Medulla oblongata (tissue), 1 donor: Measurements from ENCODE around the gene LDLRAD4.
A peak's percentile ranks its signal among the peaks of the same experiment; 100 is the strongest.
"Not testable (repeated sequence)": the region's sequence is repeated elsewhere in the genome, so short reads cannot be mapped to it uniquely, and the experiment has no call there.

Experiments
- DNase-seq: peaks from one replicate; pipeline ENCODE4 v3.0.0-alpha.2; 2015; ENCODE audit errors: extremely low spot score

The LDLRAD4 gene

DNA sequence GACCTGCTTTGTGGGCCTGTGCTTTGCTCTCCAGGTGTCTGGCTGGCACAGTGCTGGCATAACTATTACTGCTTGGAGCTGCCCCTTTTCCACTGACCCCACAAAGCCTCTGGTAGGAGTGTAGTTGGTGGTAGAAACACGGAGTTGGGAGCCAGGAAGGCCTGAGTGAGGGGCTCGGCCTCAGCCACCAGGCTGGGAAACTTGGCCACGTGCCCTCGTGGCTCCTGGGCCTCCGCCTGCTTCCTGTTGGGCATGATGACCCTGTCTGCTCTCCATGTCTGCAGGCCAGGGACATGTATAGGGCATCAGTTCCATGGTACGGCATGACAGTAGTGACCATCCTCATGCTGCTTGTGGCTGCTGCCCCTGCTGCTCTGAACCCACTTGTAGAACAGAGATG is 266.6 kb downstream of the LDLRAD4 start:
- no peak for DNase-seq

DNA sequence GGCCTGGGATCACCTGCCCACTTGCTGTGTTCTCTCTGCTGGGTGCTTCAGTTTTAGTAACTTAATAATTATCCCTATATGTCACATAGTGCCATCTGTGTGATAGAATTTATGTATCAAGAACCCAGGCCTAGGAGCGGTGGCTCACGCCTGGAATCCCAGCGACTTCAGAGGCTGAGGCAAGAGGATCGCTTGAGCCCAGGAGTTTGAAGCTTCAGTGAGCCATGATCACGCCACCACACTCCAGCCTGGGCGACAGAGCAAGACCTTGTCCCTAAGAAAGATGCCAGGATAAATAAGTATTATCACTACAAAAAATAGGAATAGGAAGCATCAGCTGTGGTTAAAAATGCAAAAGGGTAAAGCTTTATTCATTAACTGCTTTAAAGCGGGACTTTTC is 267.0 kb downstream of the LDLRAD4 start:
- DNase-seq, result no peak

DNA sequence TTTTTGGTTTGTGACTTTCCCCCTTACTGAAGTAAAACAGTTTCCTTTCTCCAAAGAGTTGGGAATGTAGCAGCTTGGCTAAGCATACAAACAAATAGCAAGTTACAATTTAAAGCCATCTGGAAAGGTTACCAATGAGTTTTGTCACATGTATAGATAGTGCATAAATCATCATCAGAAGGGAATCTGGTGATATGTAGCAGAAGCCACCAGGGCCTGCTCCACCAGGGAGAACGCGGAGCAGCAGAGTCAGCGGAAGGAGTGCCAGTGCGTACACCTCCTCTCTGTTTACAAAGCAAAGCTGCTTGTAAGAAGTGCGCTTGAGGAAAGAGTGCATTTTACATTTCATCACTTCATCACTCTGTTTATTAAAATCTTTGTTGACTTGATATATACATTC is 267.7 kb downstream of the LDLRAD4 start:
- DNase-seq, result no peak

DNA sequence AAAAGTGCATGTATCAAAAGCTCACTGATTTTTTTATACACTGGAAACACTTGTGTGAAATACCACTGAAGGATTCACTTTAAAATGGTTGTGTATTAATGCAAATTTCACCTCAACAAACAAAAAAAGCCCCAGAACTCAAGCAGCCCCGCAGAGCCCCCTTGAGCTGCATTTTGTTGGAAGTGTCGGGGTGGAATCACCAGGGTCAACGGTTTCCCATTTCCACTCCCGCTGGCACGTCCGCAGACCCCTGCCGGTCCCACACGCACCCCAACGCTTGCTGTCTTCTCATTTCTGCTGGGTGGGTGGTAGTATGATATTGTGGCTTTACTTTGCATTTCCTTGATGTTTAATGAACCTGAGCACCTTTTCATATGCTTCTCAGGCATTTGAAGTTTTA is 268.1 kb downstream of the LDLRAD4 start:
- DNase-seq, result no peak

DNA sequence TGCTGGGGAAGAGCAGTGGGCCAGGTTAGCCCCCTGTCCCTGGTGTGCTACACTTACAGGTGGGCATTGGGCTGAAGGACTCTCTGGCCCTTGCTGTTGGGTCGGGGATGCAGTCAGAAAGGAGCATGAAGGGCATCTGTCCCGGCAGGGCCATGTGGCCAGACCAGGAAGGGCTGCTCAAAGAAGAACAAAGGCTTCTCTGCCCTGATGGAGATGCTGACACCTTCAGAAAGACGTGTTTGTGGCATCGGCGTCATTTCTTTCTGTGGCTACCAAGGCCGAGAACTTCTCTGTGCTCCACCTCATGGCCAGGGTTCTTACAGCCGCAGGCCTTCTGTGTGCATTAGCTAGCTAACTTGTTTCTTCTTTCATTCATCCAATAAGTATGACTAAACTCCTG is 268.7 kb downstream of the LDLRAD4 start:
- DNase-seq, result no peak

DNA sequence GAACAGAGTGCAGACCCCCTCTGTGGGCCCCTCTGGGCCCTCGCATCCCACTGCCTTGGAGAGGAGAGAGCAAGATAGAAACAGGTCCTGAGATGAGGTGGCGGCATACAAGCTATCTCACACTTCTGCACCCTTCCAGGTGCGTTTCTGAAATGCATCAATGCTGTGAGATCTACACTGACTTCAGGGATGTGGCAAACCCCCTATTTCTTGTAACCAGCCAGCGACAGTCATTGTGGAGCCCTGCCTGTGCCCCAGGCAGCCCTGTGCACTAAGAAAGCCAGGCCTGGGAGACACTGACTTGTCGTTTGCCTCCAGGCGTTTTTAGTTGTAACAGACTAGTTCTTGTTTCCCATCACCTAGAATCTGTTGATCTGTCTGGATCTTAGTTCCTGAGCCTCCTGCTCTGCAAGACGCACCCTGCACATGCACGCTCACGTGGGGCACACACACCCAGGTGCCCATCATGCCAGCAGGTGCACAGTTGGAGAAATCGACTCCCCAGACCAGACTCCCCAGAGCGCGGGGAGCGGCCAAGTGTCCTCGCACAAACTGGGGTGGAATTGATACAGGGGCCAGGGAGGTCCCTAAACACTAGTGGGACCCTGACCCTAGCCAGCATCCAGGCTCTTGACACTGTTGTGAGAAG is 269.8 kb downstream of the LDLRAD4 start:
- no peak for DNase-seq

DNA sequence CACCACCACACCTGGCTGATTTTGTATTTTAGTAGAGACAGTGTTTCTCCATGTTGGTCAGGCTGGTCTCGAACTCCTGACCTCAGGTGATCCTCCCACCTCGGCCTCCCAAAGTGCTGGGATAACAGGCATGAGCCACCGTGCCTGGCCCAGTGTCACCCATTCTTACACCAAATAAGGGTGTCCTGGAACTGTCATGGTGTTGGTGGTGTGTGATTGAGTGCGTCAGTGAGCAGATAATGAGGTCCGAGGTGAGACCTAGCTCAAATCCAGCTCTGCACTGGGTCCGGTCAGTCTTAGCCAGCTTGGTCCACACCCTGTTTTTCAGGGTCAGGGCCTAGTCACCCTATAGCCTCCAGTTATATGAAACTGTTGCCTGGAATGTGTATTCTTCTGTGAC is 270.7 kb downstream of the LDLRAD4 start:
- DNase-seq, result not testable (repeated sequence)

DNA sequence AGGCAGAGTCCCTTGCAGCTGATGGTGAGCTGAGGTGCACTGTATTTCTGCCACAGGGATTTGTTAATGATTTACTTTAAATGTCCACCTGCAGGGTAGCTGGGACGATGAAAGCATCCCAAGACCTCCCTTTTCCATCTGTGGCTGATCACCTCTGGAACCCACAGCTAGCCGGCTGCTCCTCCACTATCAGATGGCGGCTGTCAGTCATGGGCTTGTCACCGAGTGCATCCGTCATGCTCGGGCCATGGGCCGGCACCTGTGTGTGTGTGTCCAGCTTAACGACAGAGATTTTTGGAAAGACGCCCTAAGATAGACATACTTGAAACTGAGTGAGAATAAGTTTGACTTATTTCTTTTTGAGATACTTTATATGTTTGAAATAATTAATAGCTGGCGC is 272.6 kb downstream of the LDLRAD4 start:
- no peak for DNase-seq

DNA sequence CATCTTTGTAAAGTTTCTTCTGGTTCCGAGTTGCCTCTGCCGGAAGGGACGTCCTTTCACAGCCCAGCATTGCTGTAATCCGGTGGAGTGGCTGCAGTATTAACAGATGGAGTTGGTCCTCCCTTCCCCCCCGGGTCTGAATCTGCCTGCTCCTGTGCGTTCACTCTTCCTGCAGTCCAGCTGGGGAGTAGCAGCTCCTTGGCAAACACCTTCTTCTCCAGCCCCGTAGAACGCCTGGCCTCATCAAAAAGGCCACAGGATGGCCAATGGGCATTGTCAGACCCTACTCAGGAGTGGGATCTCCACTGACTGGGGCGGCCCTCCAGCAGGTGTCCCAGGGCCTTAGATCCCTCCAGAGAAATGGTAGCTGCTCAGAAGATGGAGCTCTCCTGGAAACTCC is 273.8 kb downstream of the LDLRAD4 start:
- DNase-seq, result no peak

DNA sequence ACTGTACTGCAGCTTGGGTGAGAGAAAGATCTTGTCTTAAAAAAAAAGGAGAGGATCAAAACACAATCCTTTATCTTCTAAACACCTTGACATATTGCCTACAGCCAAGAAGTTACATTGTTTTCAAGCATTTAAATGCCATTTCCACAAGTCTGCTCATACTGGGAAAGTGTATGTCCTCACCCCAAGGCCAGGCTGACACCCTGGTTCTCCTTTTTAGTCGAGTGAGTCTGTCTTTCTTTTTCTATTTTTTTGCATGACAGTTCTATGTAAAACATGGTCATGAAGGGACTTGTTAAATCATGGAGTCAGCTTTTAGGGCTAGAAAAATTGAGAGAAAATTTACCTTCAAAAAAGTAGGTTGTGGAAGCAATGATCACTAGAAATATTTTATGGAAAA is 274.5 kb downstream of the LDLRAD4 start:
- no peak for DNase-seq

DNA sequence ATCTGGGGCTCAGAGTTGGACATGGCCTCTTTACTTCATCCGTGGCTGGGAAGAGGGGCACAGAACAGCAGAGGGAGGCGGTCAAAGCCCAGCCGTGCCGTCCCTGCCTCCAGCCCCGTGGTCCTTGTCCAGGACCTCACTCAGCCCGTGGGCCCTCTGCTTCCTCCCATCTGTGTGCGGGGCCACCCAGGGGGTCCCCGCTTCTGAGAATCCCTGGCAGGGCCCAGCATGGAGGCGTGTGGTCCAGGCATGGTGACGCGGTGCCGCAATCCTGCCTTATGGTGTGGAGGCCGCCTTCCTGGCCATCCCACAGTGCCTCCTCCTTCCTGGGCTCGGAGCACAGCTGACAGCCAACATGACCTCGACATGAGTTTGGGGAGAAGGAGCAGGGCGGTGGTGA is 275.2 kb downstream of the LDLRAD4 start:
- no peak for DNase-seq

DNA sequence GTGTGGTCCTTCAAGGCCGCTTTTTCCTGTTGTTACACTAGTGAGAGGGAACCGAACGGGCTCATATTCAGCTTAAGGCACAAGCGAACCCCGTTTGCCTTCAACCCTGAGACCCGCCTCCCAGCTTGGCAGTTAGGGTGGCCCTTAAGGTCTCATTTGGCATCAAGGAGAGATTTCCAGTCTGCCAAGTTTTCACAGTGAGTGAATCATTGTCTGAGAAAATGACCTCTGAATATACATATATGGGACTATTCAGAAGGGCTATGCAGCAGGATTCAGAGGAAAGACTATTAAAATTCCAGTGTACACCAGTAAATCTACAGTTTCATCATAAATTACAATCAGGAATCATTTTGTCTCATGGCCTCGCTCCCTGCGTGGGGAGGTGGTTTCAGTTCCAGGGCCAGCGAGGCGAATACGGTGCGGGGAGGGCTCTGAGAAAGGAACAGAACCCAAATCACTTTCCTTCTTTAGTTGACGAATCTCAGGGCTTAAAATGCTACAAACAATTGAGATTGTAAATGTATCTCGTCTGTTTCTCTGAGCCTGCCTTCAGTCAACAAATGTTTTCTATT is 276.4 kb downstream of the LDLRAD4 start:
- DNase-seq, result no peak

DNA sequence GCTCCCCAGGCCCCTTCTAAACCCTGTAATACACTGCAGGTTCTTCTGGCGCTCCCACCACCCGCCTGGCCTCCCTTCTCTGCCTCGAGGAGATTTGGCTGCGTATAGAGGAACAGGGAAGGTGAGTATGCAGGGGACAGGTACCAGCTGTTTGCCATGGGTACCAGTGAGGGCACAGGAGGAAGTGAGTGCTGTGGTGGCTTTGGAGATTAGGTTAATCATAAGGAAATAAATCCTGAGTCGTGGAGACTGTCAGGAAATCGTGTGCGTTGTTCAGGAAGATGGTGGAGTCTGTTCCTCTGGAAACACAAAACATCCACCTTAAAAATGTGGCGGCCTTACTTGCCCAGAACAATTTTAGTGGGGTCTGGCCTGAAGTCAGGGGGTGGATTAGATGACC is 277.4 kb downstream of the LDLRAD4 start:
- no peak for DNase-seq

DNA sequence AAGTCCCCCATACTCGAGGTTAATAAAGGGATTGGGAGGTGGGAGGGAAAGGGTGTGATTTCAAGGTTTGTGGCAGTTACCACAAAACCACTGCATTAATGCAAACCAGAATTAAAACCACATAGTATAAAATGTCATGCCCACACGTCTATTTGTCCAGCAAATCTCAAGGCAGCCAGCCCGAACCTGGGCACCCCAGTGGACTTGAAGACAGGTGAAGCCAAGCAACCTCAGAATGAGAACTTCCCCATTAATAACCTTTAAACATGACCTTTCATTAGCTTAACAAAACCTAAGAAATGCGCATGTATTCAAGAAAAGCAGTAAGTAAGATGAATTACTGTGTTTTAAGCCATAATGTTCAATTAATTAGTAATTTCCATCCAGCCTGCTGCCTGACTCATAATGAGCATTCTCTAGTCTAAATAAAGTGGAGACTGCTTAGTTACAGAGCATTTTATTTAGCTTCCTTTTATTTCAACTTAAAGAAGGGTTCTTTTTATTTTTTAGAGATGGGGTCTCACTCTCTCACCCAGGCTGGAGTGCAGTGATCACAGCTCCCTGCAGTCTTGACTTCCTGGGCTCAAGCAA is 278.2 kb downstream of the LDLRAD4 start:
- no peak for DNase-seq

DNA sequence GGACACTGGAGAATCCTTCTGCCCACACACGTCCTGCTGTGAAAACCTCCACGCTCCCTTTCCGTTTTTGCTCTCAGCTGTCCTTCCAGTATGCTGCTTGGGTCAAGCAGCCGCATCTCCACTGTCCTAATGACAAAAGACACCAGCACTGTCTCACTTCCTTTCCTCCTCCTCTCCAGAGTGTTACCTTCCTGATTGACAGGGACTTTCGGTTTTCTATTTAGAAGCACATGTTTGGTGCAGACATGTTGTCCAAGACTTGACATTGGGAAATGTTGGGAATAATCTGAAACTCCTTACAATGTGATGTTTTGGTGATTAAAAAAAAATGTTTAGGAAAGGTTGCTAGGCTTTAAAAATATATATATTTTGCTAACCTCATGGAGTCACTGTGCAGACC is 281.2 kb downstream of the LDLRAD4 start:
- no peak for DNase-seq

DNA sequence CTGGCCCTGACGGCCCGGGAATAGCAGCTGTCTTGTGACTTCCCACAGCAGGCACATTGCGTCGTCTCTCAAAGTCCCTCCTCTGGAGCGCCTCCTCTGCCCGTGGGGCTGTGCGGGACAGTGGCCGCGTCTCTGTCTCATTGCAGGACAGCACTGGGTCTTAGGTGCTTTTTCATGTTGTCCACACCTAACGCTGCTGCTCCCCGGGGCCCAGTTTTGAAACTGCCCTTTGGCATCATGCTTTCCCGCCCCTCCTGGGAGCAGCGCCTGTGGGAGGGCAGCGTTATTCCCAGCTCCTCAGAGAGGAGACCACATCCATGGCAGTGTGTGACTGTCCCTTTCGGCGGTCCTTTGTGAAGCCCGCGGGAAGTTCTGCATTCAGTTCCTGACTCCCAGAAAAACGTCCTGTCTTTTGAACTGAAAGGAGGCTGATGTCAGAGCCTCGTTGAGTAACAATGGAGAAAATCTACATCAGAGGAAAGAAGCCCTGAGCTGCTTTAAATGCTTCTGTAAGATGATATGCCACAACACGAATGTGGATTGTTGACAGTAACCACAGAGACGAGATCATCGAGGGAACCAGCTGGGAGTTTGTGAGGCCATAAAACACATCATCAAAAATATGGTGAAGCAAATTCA is 281.8 kb downstream of the LDLRAD4 start:
- DNase-seq, result peak; percentile 61

DNA sequence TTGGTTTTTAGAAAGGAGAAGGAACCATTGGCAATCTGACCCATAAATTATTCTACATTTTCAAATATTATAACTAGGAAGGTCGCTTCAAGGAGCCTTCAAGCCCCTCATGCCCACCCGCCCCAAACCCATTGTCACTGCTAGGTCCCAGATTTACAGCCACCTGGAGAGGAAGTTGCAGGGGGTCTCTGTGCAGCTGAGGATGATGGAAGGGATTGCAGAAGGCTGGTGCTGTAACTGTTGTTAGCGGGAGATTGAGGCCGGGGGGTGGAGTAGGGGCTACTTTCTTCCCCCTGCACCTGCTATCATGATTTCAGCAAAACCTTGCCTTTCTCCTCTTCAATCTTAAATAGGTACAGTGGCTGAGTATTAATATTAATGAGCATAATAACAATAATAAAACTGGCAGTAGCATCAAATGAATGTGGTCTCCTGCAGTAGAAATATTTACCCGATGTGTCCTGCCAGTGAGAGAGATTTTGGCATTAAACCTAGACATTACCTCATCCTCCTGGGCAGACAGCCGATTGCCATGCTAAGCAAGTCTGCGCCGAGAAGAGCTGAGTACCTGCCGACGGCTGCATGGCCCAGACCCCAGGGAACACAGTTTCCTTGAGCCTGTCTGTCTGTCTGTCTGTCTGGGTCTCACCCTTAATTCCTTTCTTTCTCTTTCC is 282.4 kb downstream of the LDLRAD4 start:
- peak; percentile 77 for DNase-seq

DNA sequence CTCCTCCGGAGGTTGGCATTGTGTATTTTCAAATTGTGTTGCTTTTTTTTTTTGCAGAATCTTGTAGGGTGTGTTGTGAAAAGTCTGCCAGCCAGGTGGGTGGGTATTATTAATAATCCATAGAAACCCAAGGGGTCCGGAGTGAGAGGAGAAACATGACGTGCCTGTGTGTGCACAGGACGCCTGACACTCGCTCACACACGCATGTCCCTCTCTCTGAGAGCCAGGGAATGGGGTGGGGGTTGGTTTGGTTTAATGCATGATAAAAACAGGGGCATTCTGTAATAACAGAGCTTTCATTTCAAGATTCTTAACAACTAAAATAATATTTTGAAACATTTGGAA is 283.0 kb downstream of the LDLRAD4 start:
- no peak for DNase-seq

DNA sequence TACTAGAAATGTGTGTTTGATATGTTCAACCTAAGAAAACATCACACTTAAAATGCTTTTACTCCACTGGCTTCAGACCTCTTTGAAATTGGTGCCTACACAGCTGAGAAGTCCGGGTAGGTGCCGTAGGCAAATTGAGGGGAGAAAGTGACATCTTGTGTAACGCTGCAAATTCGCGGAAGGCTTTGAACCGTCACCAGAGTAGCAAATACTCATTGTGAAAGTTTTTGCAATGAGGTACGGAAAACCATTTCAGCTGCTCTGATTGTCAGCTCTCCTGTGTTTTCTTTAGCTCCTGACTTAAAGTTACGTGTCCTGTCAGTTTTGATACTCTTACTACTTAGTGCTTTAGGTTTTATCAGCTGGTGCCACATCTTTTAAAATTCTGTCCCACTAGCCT is 283.3 kb downstream of the LDLRAD4 start:
- DNase-seq, result peak; percentile 51

DNA sequence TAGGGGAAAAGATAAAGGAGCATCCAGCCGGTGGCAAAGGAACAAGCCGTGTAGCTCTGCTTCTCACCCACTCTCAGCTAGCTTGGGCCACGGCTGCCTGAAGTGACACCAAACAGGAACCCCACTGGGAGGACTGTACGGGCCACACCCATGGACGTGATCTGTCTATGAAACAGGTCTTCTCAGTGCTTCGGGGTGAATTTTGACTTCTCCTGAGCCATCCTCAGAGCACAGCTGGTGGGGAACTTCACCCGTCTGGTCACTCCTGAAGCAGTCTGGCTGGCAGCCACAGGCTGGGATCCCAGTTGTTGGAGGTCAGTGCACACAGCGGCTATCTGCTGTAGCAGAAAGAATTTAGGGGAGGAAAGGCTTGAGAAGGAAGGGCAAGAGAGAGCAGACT is 284.0 kb downstream of the LDLRAD4 start:
- DNase-seq, result peak; percentile 24

DNA sequence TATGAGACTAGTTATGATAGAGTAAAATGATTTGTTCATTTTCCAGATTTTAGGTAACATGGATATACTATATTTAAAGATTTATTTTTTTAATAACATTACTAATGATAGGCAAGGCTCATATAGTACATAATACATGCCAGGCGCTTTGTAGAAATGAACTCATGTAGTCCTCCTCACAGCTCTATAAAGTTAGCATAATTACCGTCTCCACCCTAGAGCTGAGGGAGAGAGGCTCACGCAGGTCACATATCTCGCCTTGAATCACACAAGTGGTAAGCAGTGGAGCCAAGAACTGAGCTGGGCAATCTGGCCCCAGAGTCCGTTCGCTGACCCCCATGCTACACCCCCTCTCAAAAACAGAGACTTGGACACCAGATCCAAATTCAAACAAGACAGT is 285.3 kb downstream of the LDLRAD4 start:
- no peak for DNase-seq

DNA sequence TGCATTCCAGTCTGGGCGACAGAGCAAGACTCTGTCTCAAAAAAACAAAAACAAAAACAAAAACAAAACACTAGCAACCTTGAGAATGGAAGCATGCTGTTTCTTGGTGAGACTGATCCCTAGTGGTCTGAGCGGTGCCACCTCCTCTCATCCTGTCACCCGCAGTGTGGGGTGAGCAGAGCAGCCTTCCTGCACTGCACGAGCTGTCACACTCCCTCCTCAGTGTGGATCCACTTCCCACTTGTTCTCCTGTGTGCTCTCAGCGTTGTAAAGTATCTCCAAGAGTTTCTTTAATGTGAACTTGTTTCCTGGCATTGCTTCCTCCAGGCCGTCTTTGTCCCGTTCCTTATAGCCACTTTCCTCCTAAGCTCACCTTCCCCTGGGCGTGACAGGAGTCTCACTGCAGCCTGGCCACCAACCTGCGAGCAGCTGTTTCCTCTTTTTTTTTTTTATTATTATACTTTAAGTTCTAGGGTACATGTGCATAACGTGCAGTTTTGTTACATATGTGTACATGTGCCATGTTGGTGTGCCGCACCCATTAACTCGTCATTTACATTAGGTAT is 287.3 kb downstream of the LDLRAD4 start:
- no peak for DNase-seq
